IMR-90 (cell line): ENCODE results near the gene FOXO4. TPM values are rescaled to one million over a fixed set of nuclear protein-coding genes. Genes with fewer than 3 reads are reported as not detected.
A peak's percentile ranks its signal among the peaks of the same experiment; 100 is the strongest.

Experiments used
- ATAC-seq: fragments of 200-7000 bp; cut with Tn5 transposase; 2 replicates; pipeline ENCODE4 v1.9.1; 2020; ENCODE audit warnings: low read depth, mild to moderate bottlenecking, moderate library complexity
- BruUV-seq: library from RNA; stranded (reverse); fragments of 400-500 nt; replicated peaks from 2 replicates; lab custom pipeline; 2021; lab: Mats Ljungman, UMichigan
- CTCF ChIA-PET: fragments of 300-600 bp; formaldehyde crosslinking; extraction: SDS; loops from one replicate; lab custom pipeline; 2021; ENCODE audit warnings: antibody characterized with exemption; lab: Yijun Ruan, JAX
- POLR2A ChIA-PET: fragments of 300-600 bp; sonication (Branson Sonifier 250); formaldehyde crosslinking; loops from one replicate; lab custom pipeline; 2022; ENCODE audit warnings: antibody characterized with exemption; ENCODE audit not compliant: unreplicated experiment; lab: Charles Lee
- DNase-seq: peaks from one replicate; pipeline ENCODE4 v3.0.0; 2013
- H2AFZ ChIP-seq: replicated peaks from 2 replicates; pipeline ENCODE3; 2013; ENCODE audit warnings: low read length, mild to moderate bottlenecking; ENCODE audit not compliant: poor library complexity
- H2AK5ac ChIP-seq: 2 replicates; pipeline ENCODE4 v1.6.1; 2013; ENCODE audit warnings: low read depth, low read length, inconsistent platforms
- H2AK9ac ChIP-seq: replicated peaks from 2 replicates; pipeline ENCODE3; 2013; ENCODE audit warnings: mild to moderate bottlenecking, low read depth, low read length, moderate library complexity; ENCODE audit not compliant: poor library complexity
- H2BK120ac ChIP-seq: 2 replicates; pipeline ENCODE4 v1.6.1; 2013; ENCODE audit warnings: low read depth, low read length, inconsistent platforms
- H2BK15ac ChIP-seq: 3 replicates; pipeline ENCODE4 v1.6.1; 2013; ENCODE audit warnings: low read depth, low read length, inconsistent platforms
- H2BK20ac ChIP-seq: 2 replicates; pipeline ENCODE4 v1.6.1; 2013; ENCODE audit warnings: low read depth, mild to moderate bottlenecking, inconsistent platforms, low read length, moderate library complexity
- H2BK5ac ChIP-seq: 2 replicates; pipeline ENCODE4 v1.6.1; 2013; ENCODE audit warnings: mild to moderate bottlenecking, low read depth, low read length, inconsistent platforms; ENCODE audit not compliant: poor library complexity, severe bottlenecking
- H3K14ac ChIP-seq: replicated peaks from 2 replicates; pipeline ENCODE4 v1.6.1; 2013; ENCODE audit warnings: low read depth, low read length, inconsistent platforms
- H3K18ac ChIP-seq: 2 replicates; pipeline ENCODE4 v1.6.1; 2013; ENCODE audit warnings: low read depth, low read length, control low read depth
- H3K23ac ChIP-seq: 2 replicates; pipeline ENCODE4 v1.6.1; 2013; ENCODE audit warnings: low read depth, low read length, inconsistent platforms
- H3K27ac ChIP-seq: 2 replicates; pipeline ENCODE4 v1.5.1; 2013; ENCODE audit warnings: mild to moderate bottlenecking, control low read depth, low read length; ENCODE audit not compliant: insufficient read depth
- H3K27me3 ChIP-seq: 2 replicates; pipeline ENCODE4 v1.6.1; 2013; ENCODE audit warnings: low read length; ENCODE audit not compliant: control insufficient read depth, insufficient read depth
- H3K36me3 ChIP-seq: 2 replicates; pipeline ENCODE4 v1.6.1; 2013; ENCODE audit warnings: low read length, mixed read lengths; ENCODE audit not compliant: control insufficient read depth, insufficient read depth
- H3K4ac ChIP-seq: 2 replicates; pipeline ENCODE4 v1.6.1; 2013; ENCODE audit warnings: low read depth, low read length, inconsistent platforms
- H3K4me1 ChIP-seq: 2 replicates; pipeline ENCODE4 v1.6.1; 2013; ENCODE audit warnings: low read length, mixed read lengths; ENCODE audit not compliant: control insufficient read depth, insufficient read depth
- H3K4me2 ChIP-seq: 2 replicates; pipeline ENCODE4 v1.6.1; 2013; ENCODE audit warnings: low read depth, mild to moderate bottlenecking, control low read depth, low read length, moderate library complexity
- H3K4me3 ChIP-seq: 2 replicates; pipeline ENCODE4 v1.5.1; 2013; ENCODE audit warnings: low read depth, mild to moderate bottlenecking, control low read depth, low read length, moderate library complexity; ENCODE audit not compliant: insufficient read depth
- H3K56ac ChIP-seq: 2 replicates; pipeline ENCODE4 v1.6.1; 2013; ENCODE audit warnings: low read length, inconsistent platforms; ENCODE audit not compliant: insufficient read depth; ENCODE audit errors: extremely low read depth
- H3K79me1 ChIP-seq, 2 experiments: 2 replicates each; pipeline ENCODE4 v1.6.1; 2013; ENCODE audit warnings: low read length in 2 of 2, inconsistent platforms in 1 of 2, low read depth in 1 of 2
- H3K9ac ChIP-seq: 2 replicates; pipeline ENCODE4 v1.6.1; 2013; ENCODE audit warnings: low read depth, low read length, control low read depth
- H3K9me1 ChIP-seq: 2 replicates; pipeline ENCODE4 v1.6.1; 2013; ENCODE audit warnings: low read length, inconsistent platforms; ENCODE audit not compliant: insufficient read depth
- H3K9me3 ChIP-seq: 2 replicates; pipeline ENCODE4 v1.6.1; 2013; ENCODE audit warnings: low read length; ENCODE audit not compliant: control insufficient read depth, insufficient read depth
- H4K20me1 ChIP-seq: 2 replicates; pipeline ENCODE4 v1.6.1; 2013; ENCODE audit warnings: low read length, inconsistent platforms; ENCODE audit not compliant: insufficient read depth
- H4K5ac ChIP-seq: 2 replicates; pipeline ENCODE4 v1.6.1; 2013; ENCODE audit warnings: mild to moderate bottlenecking, low read depth, low read length, control low read depth
- H4K8ac ChIP-seq, 2 experiments: 2 replicates each; pipeline ENCODE4 v1.6.1; 2013; ENCODE audit warnings: low read depth in 2 of 2, low read length in 2 of 2, control low read depth in 1 of 2, inconsistent platforms in 1 of 2
- H4K91ac ChIP-seq: 2 replicates; pipeline ENCODE4 v1.6.1; 2013; ENCODE audit warnings: low read depth, low read length, inconsistent platforms; ENCODE audit not compliant: insufficient read depth
- BHLHE40 ChIP-seq: fragments of 150-350 bp; IDR thresholded peaks from 2 replicates; pipeline ENCODE4 v1.6.1; 2016; ENCODE audit warnings: mild to moderate bottlenecking, low read depth, low read length
- CHD1 ChIP-seq: IDR thresholded peaks from 2 replicates; pipeline ENCODE4 v1.6.1; 2012; ENCODE audit warnings: low read depth, low read length, improper control_type of control experiment
- FOS ChIP-seq: fragments of 150-350 bp; IDR thresholded peaks from 2 replicates; pipeline ENCODE4 v1.6.1; 2016; ENCODE audit warnings: low read depth, low read length
- MAFK ChIP-seq: IDR thresholded peaks from 2 replicates; pipeline ENCODE4 v1.6.1; 2012; ENCODE audit warnings: low read depth, low read length, improper control_type of control experiment
- MAZ ChIP-seq: IDR thresholded peaks from 2 replicates; pipeline ENCODE4 v1.6.1; 2012; ENCODE audit warnings: low read depth, mild to moderate bottlenecking, low read length, improper control_type of control experiment, moderate library complexity, borderline replicate concordance
- MXI1 ChIP-seq: IDR thresholded peaks from 2 replicates; pipeline ENCODE4 v1.6.1; 2012; ENCODE audit warnings: low read depth, mild to moderate bottlenecking, low read length, moderate library complexity, borderline replicate concordance
- NFE2L2 ChIP-seq: fragments of 150-350 bp; IDR thresholded peaks from 2 replicates; pipeline ENCODE4 v1.6.1; 2016; ENCODE audit warnings: low read depth, mild to moderate bottlenecking, low read length
- POLR2A ChIP-seq: IDR thresholded peaks from 2 replicates; pipeline ENCODE4 v1.6.1; 2012; ENCODE audit warnings: mild to moderate bottlenecking, low read depth, low read length
- RAD21 ChIP-seq: IDR thresholded peaks from 2 replicates; pipeline ENCODE4 v1.6.1; 2012; ENCODE audit warnings: low read length, improper control_type of control experiment
- RCOR1 ChIP-seq: IDR thresholded peaks from 2 replicates; pipeline ENCODE4 v1.6.1; 2012; ENCODE audit warnings: mild to moderate bottlenecking, low read length, improper control_type of control experiment; ENCODE audit not compliant: insufficient replicate concordance
- RFX5 ChIP-seq: IDR thresholded peaks from 2 replicates; pipeline ENCODE4 v1.8.0; 2012; ENCODE audit warnings: low read depth, mild to moderate bottlenecking, low read length, moderate library complexity
- WGBS, 2 experiments: methylation state at CpG; one replicate each; pipeline versions ENCODE4 v1.1.5 to v1.1.7; 2013; ENCODE audit warnings: missing lambda C conversion rate in 2 of 2; ENCODE audit not compliant: insufficient read length in 1 of 2; ENCODE audit errors: extremely low coverage in 2 of 2; 5-methylcytosine and 5-hydroxymethylcytosine counted together
- dilution Hi-C: fragments of 300-500 bp; cut with HindIII; formaldehyde crosslinking; loops from one replicate; pipeline ENCODE4 v1.14.3; 2018; ENCODE audit warnings: low sequenced_read_pairs; ENCODE audit not compliant: unreplicated experiment
- in situ Hi-C: fragments of 300-500 bp; cut with MboI; formaldehyde crosslinking; loops from 3 replicates; pipeline ENCODE4 v1.14.3; 2019; ENCODE audit warnings: low sequenced_read_pairs, inconsistent platforms, mixed read lengths
- intact Hi-C: fragments of 100-400 bp; cut with micrococcal nuclease; formaldehyde crosslinking; loops from 2 replicates; pipeline ENCODE4 v1.10.0; 2022
- polyA plus RNA-seq, 3 experiments: library from polyadenylated mRNA; depleted of rRNA; stranded (reverse); fragments of >200 nt; gene quantifications; 2 replicates each; pipeline ENCODE4 v1.2.3, GENCODE V29; 2012; ENCODE audit warnings: low replicate concordance in 1 of 3
- total RNA-seq: library from RNA; depleted of rRNA; stranded (reverse); fragments of >200 nt; gene quantifications from 2 replicates; pipeline ENCODE4 v1.2.3, GENCODE V29; 2012
- TF ChIP-seq, protein P1 (sequence below): fragments of 150-350 bp; IDR thresholded peaks from 2 replicates; pipeline ENCODE4 v1.6.1; 2016; ENCODE audit warnings: low read depth, mild to moderate bottlenecking, low read length, moderate library complexity, borderline replicate concordance
- TF ChIP-seq, protein P2 (sequence below): conservative IDR thresholded peaks from 2 replicates; pipeline ENCODE4 v1.5.1; 2012; ENCODE audit warnings: mild to moderate bottlenecking, low read depth, low read length, improper control_type of control experiment

FOXO4 gene
- total and polyA plus RNA-seq, 2 of the 4 experiments (the other 2 are of a cell fraction) = 2.0 to 2.6 TPM

DNA sequence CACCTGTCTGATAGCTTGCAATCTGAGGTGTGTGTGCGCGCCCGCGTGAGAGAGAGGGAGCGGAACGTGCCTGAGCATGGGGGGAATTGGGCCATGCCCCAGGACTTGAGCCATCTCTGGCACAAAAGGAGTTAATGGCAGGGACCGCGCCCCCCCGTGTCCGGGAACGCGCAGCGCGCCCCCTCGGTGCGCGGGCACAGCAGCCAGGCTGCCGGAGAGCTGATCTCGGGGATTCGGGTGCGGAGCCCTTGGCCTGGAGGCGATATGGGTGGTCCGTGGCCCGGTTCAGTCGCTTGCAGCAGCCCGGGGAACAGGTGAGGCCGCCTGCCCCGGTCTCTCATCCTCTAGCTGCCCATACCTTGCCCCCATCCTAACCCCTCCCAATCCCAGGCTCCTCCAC lies 49.0 kb downstream of the FOXO4 start, which contains the start of gene NLGN3:
NLGN3 (plus strand) TSS at position 191 of the 400 bp plus-strand sequence. CDS start 2,909 bp downstream, outside the sequence.
- no peak within 1 kb of the TSS for H3K4me3 ChIP-seq
- H3K4me1 ChIP-seq = peaks cover 2% of the 10 kb centered on the region; the same call in 1 of the 2 replicates
- 62% methylated on average over 6 of the region's 28 CpGs; no CpG with 5 or more reads in 1 of the 2 experiments for WGBS, 2 experiments
- no peak within 1 kb of the TSS for H3K9ac ChIP-seq
- peak within 1 kb of the TSS; percentile 71 for H2AFZ ChIP-seq
- H4K5ac ChIP-seq = no peak within 1 kb of the TSS
- POLR2A ChIA-PET = no interaction called here
- CTCF ChIA-PET = no interaction called here
- H3K18ac ChIP-seq = no peak within 1 kb of the TSS
- no peaks in the 10 kb centered on the region for H3K79me1 ChIP-seq
- ATAC-seq (no peak), DNase-seq (no peak)
- H3K23ac ChIP-seq = no peak within 1 kb of the TSS
- TF ChIP-seq MAZ = no peak
- no peak for TF ChIP-seq FOS
- no peak for TF ChIP-seq NFE2L2
- no peak for TF ChIP-seq BHLHE40
- no peak for TF ChIP-seq MXI1
- no peak for TF ChIP-seq RAD21
- TF ChIP-seq, protein P1, sequence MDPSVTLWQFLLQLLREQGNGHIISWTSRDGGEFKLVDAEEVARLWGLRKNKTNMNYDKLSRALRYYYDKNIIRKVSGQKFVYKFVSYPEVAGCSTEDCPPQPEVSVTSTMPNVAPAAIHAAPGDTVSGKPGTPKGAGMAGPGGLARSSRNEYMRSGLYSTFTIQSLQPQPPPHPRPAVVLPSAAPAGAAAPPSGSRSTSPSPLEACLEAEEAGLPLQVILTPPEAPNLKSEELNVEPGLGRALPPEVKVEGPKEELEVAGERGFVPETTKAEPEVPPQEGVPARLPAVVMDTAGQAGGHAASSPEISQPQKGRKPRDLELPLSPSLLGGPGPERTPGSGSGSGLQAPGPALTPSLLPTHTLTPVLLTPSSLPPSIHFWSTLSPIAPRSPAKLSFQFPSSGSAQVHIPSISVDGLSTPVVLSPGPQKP = no peak
- no peak for TF ChIP-seq POLR2A
- TF ChIP-seq RCOR1 = no peak
- no peak for TF ChIP-seq CHD1
- TF ChIP-seq, protein P2, sequence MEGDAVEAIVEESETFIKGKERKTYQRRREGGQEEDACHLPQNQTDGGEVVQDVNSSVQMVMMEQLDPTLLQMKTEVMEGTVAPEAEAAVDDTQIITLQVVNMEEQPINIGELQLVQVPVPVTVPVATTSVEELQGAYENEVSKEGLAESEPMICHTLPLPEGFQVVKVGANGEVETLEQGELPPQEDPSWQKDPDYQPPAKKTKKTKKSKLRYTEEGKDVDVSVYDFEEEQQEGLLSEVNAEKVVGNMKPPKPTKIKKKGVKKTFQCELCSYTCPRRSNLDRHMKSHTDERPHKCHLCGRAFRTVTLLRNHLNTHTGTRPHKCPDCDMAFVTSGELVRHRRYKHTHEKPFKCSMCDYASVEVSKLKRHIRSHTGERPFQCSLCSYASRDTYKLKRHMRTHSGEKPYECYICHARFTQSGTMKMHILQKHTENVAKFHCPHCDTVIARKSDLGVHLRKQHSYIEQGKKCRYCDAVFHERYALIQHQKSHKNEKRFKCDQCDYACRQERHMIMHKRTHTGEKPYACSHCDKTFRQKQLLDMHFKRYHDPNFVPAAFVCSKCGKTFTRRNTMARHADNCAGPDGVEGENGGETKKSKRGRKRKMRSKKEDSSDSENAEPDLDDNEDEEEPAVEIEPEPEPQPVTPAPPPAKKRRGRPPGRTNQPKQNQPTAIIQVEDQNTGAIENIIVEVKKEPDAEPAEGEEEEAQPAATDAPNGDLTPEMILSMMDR = no peak
- TF ChIP-seq MAFK = no peak
- TF ChIP-seq RFX5 = no peak
- intact Hi-C loops = no loop called here
- H3K27ac ChIP-seq = no peak within 1 kb of the TSS
- peak within 1 kb of the TSS in 1 of 2 experiments; percentile 69; a peak in 2 of 4 replicates for H4K8ac ChIP-seq
- H2BK15ac ChIP-seq = no peak within 1 kb of the TSS
- H3K56ac ChIP-seq = no peak within 1 kb of the TSS
- H3K9me1 ChIP-seq = peaks cover 3% of the 10 kb centered on the region; the same call in 1 of the 2 replicates
- no TSS peak for BruUV-seq
- H3K36me3 ChIP-seq = peaks cover 12% of the 10 kb centered on the region; the same call in 1 of the 2 replicates
- H4K91ac ChIP-seq = no peak within 1 kb of the TSS
- H3K9me3 ChIP-seq = no peaks in the 10 kb centered on the region
- H3K4ac ChIP-seq = no peak within 1 kb of the TSS; the same call in 1 of the 2 replicates
- H2BK20ac ChIP-seq = no peak within 1 kb of the TSS
- dilution Hi-C loops = no loop called here
- H2BK120ac ChIP-seq = no peak within 1 kb of the TSS
- H2AK9ac ChIP-seq = no peak within 1 kb of the TSS
- no peak within 1 kb of the TSS for H3K14ac ChIP-seq
- peak within 1 kb of the TSS; percentile 46; the same call in 1 of the 2 replicates for H3K4me2 ChIP-seq
- in situ Hi-C loops = no loop called here
- H2AK5ac ChIP-seq = no peak within 1 kb of the TSS
- H3K27me3 ChIP-seq = peaks cover 2% of the 10 kb centered on the region; the same call in 1 of the 2 replicates
- H4K20me1 ChIP-seq = no peaks in the 10 kb centered on the region
- H2BK5ac ChIP-seq = no peak within 1 kb of the TSS
